ENCODE measurements around the gene AKAP1. TPM values are rescaled to one million over a fixed set of nuclear protein-coding genes. Genes with fewer than 3 reads are reported as not detected.

Gene AKAP1
- total RNA-seq, 1 donor from 2014 or later, result 127 TPM

GRCh38 chr17:57130708-57131461 is 45.8 kb downstream of the AKAP1 start:
- peaks cover 3 to 9% of the 10 kb centered on the region in 2 donors for H3K36me3 ChIP-seq
- TF ChIP-seq, protein P1, sequence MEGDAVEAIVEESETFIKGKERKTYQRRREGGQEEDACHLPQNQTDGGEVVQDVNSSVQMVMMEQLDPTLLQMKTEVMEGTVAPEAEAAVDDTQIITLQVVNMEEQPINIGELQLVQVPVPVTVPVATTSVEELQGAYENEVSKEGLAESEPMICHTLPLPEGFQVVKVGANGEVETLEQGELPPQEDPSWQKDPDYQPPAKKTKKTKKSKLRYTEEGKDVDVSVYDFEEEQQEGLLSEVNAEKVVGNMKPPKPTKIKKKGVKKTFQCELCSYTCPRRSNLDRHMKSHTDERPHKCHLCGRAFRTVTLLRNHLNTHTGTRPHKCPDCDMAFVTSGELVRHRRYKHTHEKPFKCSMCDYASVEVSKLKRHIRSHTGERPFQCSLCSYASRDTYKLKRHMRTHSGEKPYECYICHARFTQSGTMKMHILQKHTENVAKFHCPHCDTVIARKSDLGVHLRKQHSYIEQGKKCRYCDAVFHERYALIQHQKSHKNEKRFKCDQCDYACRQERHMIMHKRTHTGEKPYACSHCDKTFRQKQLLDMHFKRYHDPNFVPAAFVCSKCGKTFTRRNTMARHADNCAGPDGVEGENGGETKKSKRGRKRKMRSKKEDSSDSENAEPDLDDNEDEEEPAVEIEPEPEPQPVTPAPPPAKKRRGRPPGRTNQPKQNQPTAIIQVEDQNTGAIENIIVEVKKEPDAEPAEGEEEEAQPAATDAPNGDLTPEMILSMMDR (IDR thresholded peaks at IDR 0.05), result peak; percentile 65 to 95 (median 87)
- intact Hi-C loops (cut with DNase I), result loop anchor here (1.0 to 5.0 kb wide), 4 partner anchors 540 to 982 kb away; no protein-coding TSS in a partner anchor

DNA sequence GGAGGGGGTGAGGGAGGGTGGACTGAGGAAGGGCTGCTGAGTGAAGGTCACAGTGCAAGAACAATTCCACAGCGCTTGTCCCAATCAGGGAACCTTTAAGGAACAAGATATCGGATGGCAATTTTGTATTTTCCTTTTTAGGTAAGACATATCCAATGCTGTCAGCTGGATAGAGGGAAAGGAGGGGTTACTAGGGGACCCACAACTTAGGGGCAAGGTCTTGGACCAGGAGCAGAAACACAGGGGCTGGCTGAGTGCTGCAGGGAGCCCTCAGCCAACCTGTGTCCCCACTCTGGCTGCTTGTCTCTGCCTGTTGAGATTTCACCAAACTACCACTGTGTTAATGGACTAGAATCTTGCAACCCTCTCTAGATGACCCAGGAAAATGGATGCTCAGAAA is 47.6 kb downstream of the AKAP1 start:
- no peak for DNase-seq (ENCODE audit: low spot score in 2 of 2)
- Histone ChIP-seq H3K4me1 (no peaks in the 10 kb centered on the region), H3K27me3 (no peaks in the 10 kb centered on the region), H3K36me3 (no peaks in the 10 kb centered on the region), H3K9me3 (no peaks in the 10 kb centered on the region), H3K4me3 (no peak overlapping the region), H3K27ac (no peak overlapping the region)
- intact Hi-C loops (cut with DNase I), result loop anchor here (5.0 kb wide), 1 partner anchor 700 kb away; no protein-coding TSS in a partner anchor
- TF ChIP-seq, protein P1 (IDR thresholded peaks at IDR 0.05), result no peak

More at GRCh38 chr17:57130708-57131461, 45.8 kb downstream of the AKAP1 start:
- no peaks in the 10 kb centered on the region for H3K9me3 ChIP-seq
- H3K4me3 ChIP-seq, result peak overlapping the region; percentile 23 to 38
- no peaks in the 10 kb centered on the region for H3K27me3 ChIP-seq
- peak; percentile 19 to 91 for DNase-seq (ENCODE audit: low spot score in 2 of 2)
- no peak overlapping the region for H3K27ac ChIP-seq
- no peaks in the 10 kb centered on the region for H3K4me1 ChIP-seq

DNA sequence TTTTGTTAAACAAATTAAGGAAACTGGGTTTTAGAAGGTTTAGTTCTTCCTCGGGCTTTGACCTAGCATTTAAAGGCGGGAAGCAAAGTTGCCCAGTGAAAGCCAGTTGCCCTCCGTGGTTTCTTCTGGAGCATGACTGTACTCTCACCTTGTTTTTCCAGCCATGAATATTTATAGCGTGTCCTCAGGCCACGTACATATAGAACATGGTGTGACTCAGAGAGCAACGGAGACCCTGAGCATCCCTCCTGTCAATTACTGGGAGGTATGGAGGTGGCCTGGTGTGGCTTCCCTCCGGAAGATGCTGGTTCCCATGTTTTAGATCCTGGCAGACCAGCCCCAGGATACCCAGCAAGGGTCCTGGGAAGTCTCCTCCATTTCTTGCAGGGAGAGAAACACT is 48.4 kb downstream of the AKAP1 start:
- TF ChIP-seq, protein P1 (IDR thresholded peaks at IDR 0.05), result no peak
- Histone ChIP-seq H3K4me3 (no peak overlapping the region), H3K4me1 (no peaks in the 10 kb centered on the region), H3K27ac (no peak overlapping the region), H3K27me3 (no peaks in the 10 kb centered on the region), H3K9me3 (no peaks in the 10 kb centered on the region), H3K36me3 (no peaks in the 10 kb centered on the region)
- intact Hi-C loops (cut with DNase I), result loop anchor here (5.0 kb wide), 1 partner anchor 699 kb away; no protein-coding TSS in a partner anchor
- no peak for DNase-seq (ENCODE audit: low spot score in 2 of 2)

DNA sequence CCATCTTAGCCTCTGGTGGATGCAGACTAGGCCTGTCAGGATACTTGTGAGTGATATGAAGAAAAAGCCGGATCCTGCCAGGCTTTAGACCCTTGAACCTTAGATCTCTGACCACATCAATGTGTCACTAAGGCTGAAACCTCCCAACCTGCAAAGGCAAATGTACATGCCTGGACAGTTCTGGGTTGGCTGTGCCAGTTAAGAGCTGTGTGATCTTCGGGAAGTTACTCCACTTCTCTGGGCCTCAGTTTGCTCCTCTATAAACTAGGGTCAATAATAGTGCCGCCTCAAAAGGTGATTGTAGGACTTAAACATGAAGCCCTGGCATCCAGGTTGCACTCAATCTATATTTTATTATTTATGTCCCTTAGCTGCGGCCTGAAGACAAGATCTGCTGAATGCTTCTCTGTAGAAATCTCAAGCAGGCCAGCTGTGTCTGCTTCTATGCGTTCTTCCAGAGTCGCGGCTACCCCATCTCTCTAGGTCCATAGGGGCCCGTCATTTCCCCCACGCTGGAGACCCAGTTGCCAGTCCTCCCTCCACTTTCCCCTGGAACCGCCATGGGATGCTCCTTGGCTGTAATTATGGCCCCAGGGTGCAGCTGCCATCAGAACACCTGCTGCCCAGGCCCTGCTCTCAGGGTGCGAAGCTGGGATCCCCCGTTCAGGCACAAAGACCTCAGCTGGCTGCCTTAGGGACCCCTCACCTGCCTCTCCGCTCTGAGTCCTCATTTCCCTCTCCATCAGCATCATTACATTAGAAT is 50.2 kb downstream of the AKAP1 start:
- Histone ChIP-seq H3K9me3 (no peaks in the 10 kb centered on the region), H3K36me3 (no peaks in the 10 kb centered on the region), H3K4me1 (no peaks in the 10 kb centered on the region), H3K27me3 (no peaks in the 10 kb centered on the region), H3K27ac (no peak overlapping the region), H3K4me3 (no peak overlapping the region)
- no peak for DNase-seq (ENCODE audit: low spot score in 2 of 2)
- intact Hi-C loops (cut with DNase I), result loop anchor here (5.0 kb wide), 1 partner anchor 107 kb away; no protein-coding TSS in a partner anchor
- TF ChIP-seq, protein P1 (IDR thresholded peaks at IDR 0.05), result no peak

DNA sequence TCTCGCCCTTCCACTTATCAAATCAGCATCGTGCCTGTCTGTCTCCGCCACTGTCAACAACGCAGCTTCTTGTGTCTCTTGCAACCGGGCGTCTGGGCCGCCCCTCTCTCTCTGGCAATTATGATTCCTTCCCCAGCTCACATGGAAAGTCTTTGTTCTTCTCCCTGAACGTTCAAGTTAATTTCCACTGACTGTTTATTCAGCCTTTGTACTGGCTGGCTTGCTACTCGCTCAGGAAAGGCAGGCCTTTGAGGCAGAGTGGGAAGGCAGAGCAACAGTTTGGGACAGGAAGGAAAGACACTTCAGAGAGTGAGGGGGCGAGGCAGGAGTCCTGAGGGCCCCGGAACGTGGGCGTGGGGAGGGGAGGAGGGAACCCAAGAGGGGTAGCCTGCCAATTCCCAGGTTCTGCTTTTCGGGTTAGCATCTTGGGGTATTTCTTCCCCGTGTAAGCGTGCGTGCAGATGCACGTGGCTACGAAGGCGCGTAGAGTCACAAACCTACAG is 50.8 kb downstream of the AKAP1 start:
- Histone ChIP-seq H3K4me1 (no peaks in the 10 kb centered on the region), H3K4me3 (no peak overlapping the region), H3K9me3 (no peaks in the 10 kb centered on the region), H3K27ac (no peak overlapping the region), H3K27me3 (no peaks in the 10 kb centered on the region), H3K36me3 (no peaks in the 10 kb centered on the region)
- TF ChIP-seq, protein P1 (IDR thresholded peaks at IDR 0.05), result no peak
- intact Hi-C loops (cut with DNase I), result loop anchor here (5.0 kb wide), 1 partner anchor 106 kb away; no protein-coding TSS in a partner anchor
- DNase-seq (ENCODE audit: low spot score in 2 of 2), result no peak

Measured in ascending aorta (tissue), 2 donors.